Stomach (tissue), 4 donors: Measurements from ENCODE around the gene SQSTM1.

Experiments used
- CTCF ChIP-seq, 7 experiments: fragments of 450-650 bp in 4 of 7; fragments of 200-600 bp in 3 of 7; sonication (generic) in 3 of 7; IDR thresholded peaks; one replicate each; pipeline ENCODE4 v1.5.1; 2016 to 2019; ENCODE audit warnings: antibody characterized with exemption in 7 of 7, control low read depth in 2 of 7, mild to moderate bottlenecking in 1 of 7
- POLR2A ChIP-seq, 4 donors: fragments of 450-650 bp; IDR thresholded peaks; one replicate each; pipeline ENCODE4 v1.6.1; 2016; ENCODE audit warnings: antibody characterized with exemption in 4 of 4, control low read depth in 2 of 4, mild to moderate bottlenecking in 1 of 4, moderate library complexity in 1 of 4

GRCh38 chr5:179795863-179796833, 24.6 kb upstream of the SQSTM1 start:
- TF ChIP-seq POLR2A (IDR thresholded peaks at IDR 0.05) (no peak), CTCF (IDR thresholded peaks at IDR 0.05) (peak in 5 of 7 experiments; percentile 28 to 91 (median 69))
